Activated T-cell treated with anti-CD3 and anti-CD28 coated beads, Interleukin-2, amount 50 U/mL, for 72 hours (primary cell): ENCODE measurements around the gene AJM1. TPM values are rescaled to one million over a fixed set of nuclear protein-coding genes. Genes with fewer than 3 reads are reported as not detected.

Source experiments
- ATAC-seq, 2 donors: fragments of 150-1000 bp; cut with Tn5 transposase; replicated peaks in 1 of 2; 2 replicates each; pipeline ENCODE4 v1.10.0; 2021; ENCODE audit warnings: moderate library complexity in 2 of 2, mild to moderate bottlenecking in 1 of 2
- DNase-seq, 2 donors: peaks; one replicate each; pipeline ENCODE4 v3.0.0; 2021 to 2022; ENCODE audit warnings: mixed read lengths in 1 of 2
- H3K27ac Mint-ChIP-seq: one replicate; pipeline ENCODE4 v1.8.0; 2022; ENCODE audit warnings: mild to moderate bottlenecking, moderate library complexity, mixed read lengths
- H3K27me3 Mint-ChIP-seq: one replicate; pipeline ENCODE4 v1.8.0; 2022; ENCODE audit warnings: low read depth, mixed read lengths
- H3K36me3 Mint-ChIP-seq, 2 donors: one replicate each; pipeline ENCODE4 v1.8.0; 2022; ENCODE audit warnings: mixed read lengths in 2 of 2, mild to moderate bottlenecking in 1 of 2; ENCODE audit not compliant: insufficient read depth in 2 of 2
- H3K4me1 Mint-ChIP-seq: one replicate; pipeline ENCODE4 v1.8.0; 2022; ENCODE audit warnings: low read depth, mixed read lengths
- H3K4me3 Mint-ChIP-seq, 2 donors: one replicate each; pipeline ENCODE4 v1.8.0; 2022; ENCODE audit warnings: mild to moderate bottlenecking in 2 of 2, mixed read lengths in 2 of 2, moderate library complexity in 2 of 2
- H3K9me3 Mint-ChIP-seq, 2 donors: one replicate each; pipeline ENCODE4 v1.8.0; 2022; ENCODE audit warnings: mixed read lengths in 2 of 2
- total RNA-seq, 2 donors: library from RNA; stranded (reverse); gene quantifications; one replicate each; pipeline ENCODE4 v1.2.3, GENCODE V29; 2022

AJM1 gene
- total RNA-seq, 2 donors from 2014 or later: 5.3 to 5.7 TPM

- no peak overlapping the region for H3K27ac Mint-ChIP-seq
- peaks cover 29% of the 10 kb centered on the region for H3K4me1 Mint-ChIP-seq
- H3K27me3 Mint-ChIP-seq: peaks cover 18% of the 10 kb centered on the region
- ATAC-seq (no peak), DNase-seq (no peak)
- H3K36me3 Mint-ChIP-seq: peaks cover 2 to 3% of the 10 kb centered on the region in 2 donors
- no peak overlapping the region for H3K4me3 Mint-ChIP-seq
- no peaks in the 10 kb centered on the region for H3K9me3 Mint-ChIP-seq
These were observed 38.4 kb upstream of the AJM1 start for GRCh38 chr9:136803551-136804508.

GRCh38 chr9:136804509-136805206, 37.6 kb upstream of the AJM1 start:
- peaks cover 37% of the 10 kb centered on the region for H3K4me1 Mint-ChIP-seq
- no peak overlapping the region for H3K27ac Mint-ChIP-seq
- no peak overlapping the region for H3K4me3 Mint-ChIP-seq
- no peaks in the 10 kb centered on the region for H3K9me3 Mint-ChIP-seq
- DNase-seq: no peak
- peaks cover 3 to 7% of the 10 kb centered on the region in 2 donors for H3K36me3 Mint-ChIP-seq
- peaks cover 18% of the 10 kb centered on the region for H3K27me3 Mint-ChIP-seq
- ATAC-seq: no peak

- H3K36me3 Mint-ChIP-seq: peaks cover 3 to 7% of the 10 kb centered on the region in 2 donors
- peak overlapping the region in 1 of 2 donors; percentile 24 for H3K4me3 Mint-ChIP-seq
- H3K4me1 Mint-ChIP-seq: peaks cover 40% of the 10 kb centered on the region
- peaks cover 14% of the 10 kb centered on the region for H3K27me3 Mint-ChIP-seq
- no peak overlapping the region for H3K27ac Mint-ChIP-seq
- no peaks in the 10 kb centered on the region for H3K9me3 Mint-ChIP-seq
- no peak for DNase-seq
- ATAC-seq: no peak
These were observed 37.0 kb upstream of the AJM1 start for GRCh38 chr9:136805207-136805740.

- H3K36me3 Mint-ChIP-seq: peaks cover 3 to 10% of the 10 kb centered on the region in 2 donors
- ATAC-seq: no peak
- peaks cover 7% of the 10 kb centered on the region for H3K27me3 Mint-ChIP-seq
- peak overlapping the region; percentile 88 to 97 for H3K4me3 Mint-ChIP-seq
- peaks cover 39% of the 10 kb centered on the region for H3K4me1 Mint-ChIP-seq
- H3K27ac Mint-ChIP-seq: no peak overlapping the region
- no peak for DNase-seq
- H3K9me3 Mint-ChIP-seq: no peaks in the 10 kb centered on the region
These were observed 36.2 kb upstream of the AJM1 start for GRCh38 chr9:136806067-136806466.

- DNase-seq (no peak), ATAC-seq (no peak)
- Mint-ChIP-seq H3K4me3 (peak overlapping the region; percentile 88 to 97), H3K27ac (peak overlapping the region; percentile 54), H3K4me1 (peaks cover 35% of the 10 kb centered on the region), H3K36me3 (peaks cover 3 to 10% of the 10 kb centered on the region in 2 donors), H3K9me3 (no peaks in the 10 kb centered on the region), H3K27me3 (peaks cover 6% of the 10 kb centered on the region)
These were observed 35.6 kb upstream of the AJM1 start for GRCh38 chr9:136806631-136807201.

GRCh38 chr9:136807281-136808074, 34.8 kb upstream of the AJM1 start, which contains the start of gene RABL6:
Gene RABL6, plus strand, starts transcription at chr9:136807948. Its CDS starts 249 bp downstream, at chr9:136808197.
- Mint-ChIP-seq H3K27ac (peak within 1 kb of the TSS; percentile 87), H3K4me3 (peak within 1 kb of the TSS; percentile 88 to 97), H3K27me3 (no peaks in the 10 kb centered on the region), H3K9me3 (no peaks in the 10 kb centered on the region), H3K4me1 (peaks cover 35% of the 10 kb centered on the region), H3K36me3 (peaks cover 3 to 10% of the 10 kb centered on the region in 2 donors)
- DNase-seq (peak; percentile 85 to 90), ATAC-seq (peak; percentile 92)

- Mint-ChIP-seq H3K9me3 (no peaks in the 10 kb centered on the region), H3K4me3 (peak overlapping the region; percentile 79 to 83), H3K4me1 (peaks cover 41% of the 10 kb centered on the region), H3K36me3 (peaks cover 4 to 15% of the 10 kb centered on the region in 2 donors), H3K27me3 (no peaks in the 10 kb centered on the region), H3K27ac (peak overlapping the region; percentile 30)
- ATAC-seq (peak; percentile 47 to 49), DNase-seq (peak; percentile 49 to 55)
These were observed 34.0 kb upstream of the AJM1 start for GRCh38 chr9:136808075-136808805.

- no peak for ATAC-seq
- Mint-ChIP-seq H3K27ac (peak overlapping the region; percentile 30), H3K36me3 (peaks cover 4 to 18% of the 10 kb centered on the region in 2 donors), H3K9me3 (no peaks in the 10 kb centered on the region), H3K4me1 (peaks cover 44% of the 10 kb centered on the region), H3K4me3 (peak overlapping the region; percentile 79 to 83), H3K27me3 (no peaks in the 10 kb centered on the region)
- no peak for DNase-seq
These were observed 33.5 kb upstream of the AJM1 start for GRCh38 chr9:136808806-136809158.

- peaks cover 8 to 21% of the 10 kb centered on the region in 2 donors for H3K36me3 Mint-ChIP-seq
- peaks cover 24% of the 10 kb centered on the region for H3K4me1 Mint-ChIP-seq
- H3K27me3 Mint-ChIP-seq: no peaks in the 10 kb centered on the region
- DNase-seq (no peak), ATAC-seq (no peak)
- no peaks in the 10 kb centered on the region for H3K9me3 Mint-ChIP-seq
- no peak overlapping the region for H3K27ac Mint-ChIP-seq
- H3K4me3 Mint-ChIP-seq: no peak overlapping the region
These were observed 27.4 kb upstream of the AJM1 start for GRCh38 chr9:136814725-136815421.

GRCh38 chr9:136815422-136815782, 26.9 kb upstream of the AJM1 start:
- H3K4me3 Mint-ChIP-seq: no peak overlapping the region
- H3K4me1 Mint-ChIP-seq: peaks cover 20% of the 10 kb centered on the region
- DNase-seq (no peak), ATAC-seq (no peak)
- peaks cover 8 to 21% of the 10 kb centered on the region in 2 donors for H3K36me3 Mint-ChIP-seq
- no peaks in the 10 kb centered on the region for H3K9me3 Mint-ChIP-seq
- no peak overlapping the region for H3K27ac Mint-ChIP-seq
- H3K27me3 Mint-ChIP-seq: no peaks in the 10 kb centered on the region

GRCh38 chr9:136820971-136821825, 21.1 kb upstream of the AJM1 start:
- H3K4me1 Mint-ChIP-seq: peaks cover 9% of the 10 kb centered on the region
- H3K27me3 Mint-ChIP-seq: no peaks in the 10 kb centered on the region
- no peak overlapping the region for H3K27ac Mint-ChIP-seq
- peaks cover 4 to 7% of the 10 kb centered on the region in 2 donors for H3K36me3 Mint-ChIP-seq
- H3K4me3 Mint-ChIP-seq: no peak overlapping the region
- no peaks in the 10 kb centered on the region for H3K9me3 Mint-ChIP-seq
- DNase-seq (no peak), ATAC-seq (no peak)
